Activated T-helper 17 cell treated with anti-CD3 and anti-CD28 coated beads, Interleukin-2, amount 50 U/mL, for 72 hours (primary cell): ENCODE results near the gene NID2. TPM values are rescaled to one million over a fixed set of nuclear protein-coding genes. Genes with fewer than 3 reads are reported as not detected.

Experiments
- ATAC-seq: fragments of 150-1000 bp; cut with Tn5 transposase; replicated peaks from 2 replicates; pipeline ENCODE4 v1.10.0; 2021; ENCODE audit warnings: mild to moderate bottlenecking, moderate library complexity
- H3K27ac Mint-ChIP-seq: one replicate; pipeline ENCODE4 v1.8.0; 2022; ENCODE audit warnings: mixed read lengths
- H3K27me3 Mint-ChIP-seq: one replicate; pipeline ENCODE4 v1.8.0; 2022; ENCODE audit warnings: mixed read lengths
- H3K36me3 Mint-ChIP-seq: one replicate; pipeline ENCODE4 v1.8.0; 2022; ENCODE audit warnings: low read depth, mild to moderate bottlenecking, mixed read lengths
- H3K4me1 Mint-ChIP-seq: one replicate; pipeline ENCODE4 v1.8.0; 2022; ENCODE audit warnings: mixed read lengths
- H3K4me3 Mint-ChIP-seq: one replicate; pipeline ENCODE4 v1.8.0; 2022; ENCODE audit warnings: mild to moderate bottlenecking, mixed read lengths
- H3K9me3 Mint-ChIP-seq: one replicate; pipeline ENCODE4 v1.8.0; 2022; ENCODE audit warnings: mixed read lengths
- total RNA-seq, 2 donors: library from RNA; stranded (reverse); gene quantifications; one replicate each; pipeline ENCODE4 v1.2.3, GENCODE V29; 2022

Gene NID2
- total RNA-seq, 2 donors from 2014 or later = 0.13 TPM; not detected in 1

DNA sequence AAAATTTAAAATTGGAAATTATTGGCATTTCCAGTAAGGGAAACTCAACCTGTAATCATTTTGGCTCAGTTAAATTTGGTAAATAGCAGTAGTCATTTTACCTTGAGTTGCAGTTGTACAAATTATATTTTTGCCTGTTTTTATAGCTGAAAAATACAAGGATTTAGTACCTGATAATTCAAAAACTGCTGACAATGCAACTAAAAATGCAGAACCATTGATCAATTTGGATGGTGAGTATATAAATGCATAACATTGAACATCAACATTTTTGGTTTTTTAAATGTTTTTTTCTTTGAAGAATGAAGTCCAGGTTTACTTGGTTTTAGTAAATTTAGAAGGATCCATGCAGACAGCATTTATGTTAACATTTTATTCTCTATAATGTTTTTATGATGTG lies 70.5 kb downstream of the NID2 start:
- no peak overlapping the region for H3K27ac Mint-ChIP-seq
- peaks cover 14% of the 10 kb centered on the region for H3K4me1 Mint-ChIP-seq
- peaks cover 96% of the 10 kb centered on the region for H3K36me3 Mint-ChIP-seq
- no peaks in the 10 kb centered on the region for H3K9me3 Mint-ChIP-seq
- ATAC-seq = no peak
- H3K4me3 Mint-ChIP-seq = no peak overlapping the region
- H3K27me3 Mint-ChIP-seq = no peaks in the 10 kb centered on the region

DNA sequence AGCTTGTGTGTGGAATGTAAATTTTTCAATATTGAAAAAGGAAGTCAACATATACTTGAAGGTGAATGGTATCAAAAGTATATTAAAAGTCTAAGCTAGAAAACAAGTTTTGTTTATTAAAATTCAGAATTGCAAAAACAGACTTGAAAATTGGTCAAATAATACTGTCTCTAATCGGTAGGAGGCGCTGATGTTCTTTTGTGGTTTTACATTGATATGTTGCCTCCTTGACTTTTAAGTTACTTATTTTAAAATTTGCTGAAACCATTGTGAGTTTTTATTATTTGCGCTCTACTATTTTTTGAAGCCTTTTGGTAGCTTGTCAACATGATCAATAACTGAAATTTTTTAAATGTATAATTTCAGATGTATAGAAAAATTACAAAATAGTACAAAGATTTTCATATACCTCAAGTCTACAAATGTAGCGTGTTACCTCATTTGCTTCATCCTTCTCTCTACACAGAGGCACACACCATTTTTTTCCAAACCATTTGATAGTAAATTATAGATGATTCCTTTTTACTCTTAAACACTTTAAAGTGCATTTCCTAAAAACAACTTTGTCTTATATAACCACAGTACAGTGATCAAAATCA lies 72.6 kb downstream of the NID2 start:
- no peak for ATAC-seq
- H3K36me3 Mint-ChIP-seq = peaks cover 96% of the 10 kb centered on the region
- H3K27ac Mint-ChIP-seq = peak overlapping the region; percentile 67
- H3K4me1 Mint-ChIP-seq = peaks cover 14% of the 10 kb centered on the region
- H3K27me3 Mint-ChIP-seq = no peaks in the 10 kb centered on the region
- H3K9me3 Mint-ChIP-seq = no peaks in the 10 kb centered on the region
- no peak overlapping the region for H3K4me3 Mint-ChIP-seq

DNA sequence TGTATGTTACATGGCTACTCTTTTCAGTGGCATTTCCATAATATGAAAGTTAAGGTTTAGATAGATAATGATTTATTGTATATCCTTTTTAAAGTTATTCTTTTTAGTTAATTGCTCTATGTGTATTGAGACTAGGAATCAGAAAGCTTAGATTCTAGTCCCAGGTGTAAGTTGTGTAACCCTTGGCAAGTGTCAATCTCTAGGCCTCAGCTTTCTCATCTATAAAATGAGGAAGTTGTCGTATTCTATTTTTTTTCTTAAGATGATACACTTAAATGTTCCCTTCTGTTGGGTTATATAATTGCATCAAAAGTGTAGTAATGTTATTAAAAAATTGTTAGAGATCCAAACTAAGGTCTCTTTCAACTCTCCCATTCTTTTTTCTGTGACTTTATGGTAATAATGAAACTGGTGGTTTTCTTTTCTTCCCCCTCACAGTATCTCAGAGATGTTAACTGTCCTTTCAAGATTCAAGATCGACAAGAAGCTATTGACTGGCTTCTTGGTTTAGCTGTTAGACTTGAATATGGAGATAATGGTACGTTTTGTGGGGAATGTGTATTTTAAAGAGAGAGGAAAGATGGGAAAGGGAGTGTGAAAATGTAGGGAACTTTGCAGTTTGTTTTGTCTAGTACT lies 75.5 kb downstream of the NID2 start:
- H3K36me3 Mint-ChIP-seq = peaks cover 72% of the 10 kb centered on the region
- no peak for ATAC-seq

DNA sequence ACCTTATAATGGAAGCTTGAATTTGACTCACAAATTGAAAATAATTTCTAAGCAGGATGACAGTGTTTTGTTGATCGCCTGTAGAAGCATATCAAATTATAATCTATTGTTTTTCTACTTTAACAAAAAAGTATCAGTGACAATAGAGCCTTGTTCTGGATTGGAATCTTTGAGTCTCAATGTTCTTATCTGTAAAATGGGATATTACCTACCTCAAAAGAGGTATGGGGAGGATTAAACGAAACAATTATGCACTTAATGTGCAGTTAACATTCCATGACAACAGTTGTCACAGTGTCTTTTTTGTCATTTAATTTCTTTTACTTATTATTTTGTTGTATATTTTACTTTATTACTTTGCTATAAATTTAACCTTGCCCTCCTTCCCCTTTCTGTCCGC lies 78.4 kb downstream of the NID2 start:
- Mint-ChIP-seq H3K27ac (peak overlapping the region; percentile 94), H3K36me3 (peaks cover 46% of the 10 kb centered on the region), H3K27me3 (no peaks in the 10 kb centered on the region), H3K4me3 (peak overlapping the region; percentile 92), H3K4me1 (peaks cover 23% of the 10 kb centered on the region), H3K9me3 (no peaks in the 10 kb centered on the region)
- no peak for ATAC-seq

More for the DNA sequence above, 75.5 kb downstream of the NID2 start:
- Mint-ChIP-seq H3K4me1 (peaks cover 21% of the 10 kb centered on the region), H3K27ac (peak overlapping the region; percentile 6), H3K4me3 (peak overlapping the region; percentile 26), H3K27me3 (no peaks in the 10 kb centered on the region), H3K9me3 (no peaks in the 10 kb centered on the region)

DNA sequence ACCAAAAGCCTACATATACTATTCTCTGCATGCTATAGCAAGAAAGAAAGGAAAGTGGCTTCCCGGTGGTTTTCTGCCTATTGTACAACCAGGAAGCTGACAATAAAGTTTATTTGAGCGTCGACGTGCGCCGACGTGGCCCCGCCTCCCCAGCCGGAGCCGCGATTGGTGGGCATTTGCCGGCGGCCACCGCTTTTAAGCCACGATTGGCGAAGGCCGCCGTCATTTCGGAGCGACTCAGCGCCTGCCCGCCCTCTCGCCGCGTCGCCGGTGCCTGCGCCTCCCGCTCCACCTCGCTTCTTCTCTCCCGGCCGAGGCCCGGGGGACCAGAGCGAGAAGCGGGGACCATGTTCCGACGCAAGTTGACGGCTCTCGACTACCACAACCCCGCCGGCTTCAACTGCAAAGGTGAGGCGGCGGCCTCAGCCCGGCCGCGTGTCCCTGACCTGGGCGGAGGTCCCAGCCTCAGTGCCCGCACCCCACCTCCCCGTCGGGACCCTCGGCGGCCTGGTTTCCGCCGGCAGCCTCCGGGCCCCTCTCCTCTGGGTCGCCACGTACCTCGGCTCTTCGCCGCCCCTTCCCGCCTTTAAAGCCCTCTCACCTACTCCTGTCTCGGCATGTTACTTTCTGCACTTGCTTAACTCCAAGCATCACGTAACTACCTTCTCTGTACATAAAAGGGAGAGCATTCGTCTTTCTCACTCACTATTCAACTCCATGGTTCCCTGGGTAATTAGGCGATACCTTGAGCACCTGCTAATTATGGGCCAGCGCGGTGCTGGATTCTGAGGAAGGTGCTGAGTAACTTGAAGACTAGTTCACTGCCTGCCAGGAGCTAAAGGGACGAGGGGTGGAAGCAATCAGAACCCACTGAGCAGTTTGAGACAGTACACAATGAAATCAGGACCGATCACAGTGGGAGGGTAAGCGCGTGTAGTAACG lies 79.3 kb downstream of the NID2 start, which contains the start of gene RTRAF:
RTRAF (plus strand) TSS at position 254 of the 942 bp plus-strand sequence; CDS start at position 348, 94 bp downstream.
- ATAC-seq = peak; percentile 99
- Mint-ChIP-seq H3K27ac (peak within 1 kb of the TSS; percentile 94), H3K4me1 (peaks cover 18% of the 10 kb centered on the region), H3K9me3 (no peaks in the 10 kb centered on the region), H3K36me3 (peaks cover 37% of the 10 kb centered on the region), H3K4me3 (peak within 1 kb of the TSS; percentile 92), H3K27me3 (no peaks in the 10 kb centered on the region)

DNA sequence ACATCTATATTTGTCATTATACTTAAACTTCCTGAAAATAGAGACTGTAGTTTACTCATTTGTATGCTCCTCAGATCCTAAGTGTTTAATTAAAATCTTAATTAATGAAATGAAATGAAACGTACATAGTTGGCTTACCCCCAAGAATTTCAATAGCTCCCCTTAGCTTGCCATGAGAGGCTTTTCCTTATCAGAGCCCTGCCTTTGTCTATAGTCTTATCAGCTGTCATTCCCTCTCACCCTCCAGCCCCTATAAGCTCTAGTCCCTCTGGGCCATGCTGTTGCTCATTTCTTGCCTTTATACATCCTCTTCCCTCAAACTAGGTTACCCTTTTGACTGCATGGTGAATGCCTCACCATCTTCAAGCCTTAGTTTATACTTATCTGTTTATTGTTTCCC lies 80.6 kb downstream of the NID2 start:
- Mint-ChIP-seq H3K36me3 (peaks cover 24% of the 10 kb centered on the region), H3K9me3 (no peaks in the 10 kb centered on the region), H3K4me3 (peak overlapping the region; percentile 92), H3K27me3 (no peaks in the 10 kb centered on the region), H3K4me1 (peaks cover 8% of the 10 kb centered on the region), H3K27ac (peak overlapping the region; percentile 94)
- ATAC-seq = no peak

DNA sequence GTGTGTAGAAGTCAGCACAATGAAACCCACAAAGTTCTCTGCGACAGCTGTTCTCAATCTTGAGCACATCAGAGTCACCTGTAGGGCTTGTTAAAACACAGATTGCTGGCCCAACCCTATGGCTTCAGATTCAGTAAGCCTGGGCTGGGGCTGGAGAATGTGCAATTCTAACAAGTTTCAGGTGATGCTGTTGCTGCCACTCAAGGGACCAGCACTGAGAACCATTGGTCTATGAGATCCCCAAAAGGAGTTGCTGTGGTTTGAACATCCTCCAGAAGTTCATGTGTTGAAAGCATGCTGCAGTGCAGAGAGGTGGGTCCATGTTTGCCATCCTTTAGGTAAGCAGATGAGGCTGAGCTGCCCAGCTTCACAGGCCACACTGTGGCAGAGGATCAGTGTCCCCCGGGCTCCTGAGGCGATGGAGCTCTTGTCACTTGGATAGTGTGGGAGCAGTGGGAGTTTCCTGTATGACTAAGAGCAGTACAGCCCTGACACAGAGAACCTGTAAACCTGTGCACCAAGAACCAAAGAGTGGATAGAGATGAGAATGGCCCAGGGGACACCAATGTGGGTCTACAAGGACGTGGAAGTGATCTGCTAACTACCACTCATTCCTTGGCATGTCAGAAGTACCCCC lies 87.5 kb downstream of the NID2 start:
- ATAC-seq = peak; percentile 85
- peaks cover 10% of the 10 kb centered on the region for H3K4me1 Mint-ChIP-seq
- H3K9me3 Mint-ChIP-seq = no peaks in the 10 kb centered on the region
- peaks cover 3% of the 10 kb centered on the region for H3K27me3 Mint-ChIP-seq
- no peaks in the 10 kb centered on the region for H3K36me3 Mint-ChIP-seq
- no peak overlapping the region for H3K4me3 Mint-ChIP-seq
- H3K27ac Mint-ChIP-seq = peak overlapping the region; percentile 32

DNA sequence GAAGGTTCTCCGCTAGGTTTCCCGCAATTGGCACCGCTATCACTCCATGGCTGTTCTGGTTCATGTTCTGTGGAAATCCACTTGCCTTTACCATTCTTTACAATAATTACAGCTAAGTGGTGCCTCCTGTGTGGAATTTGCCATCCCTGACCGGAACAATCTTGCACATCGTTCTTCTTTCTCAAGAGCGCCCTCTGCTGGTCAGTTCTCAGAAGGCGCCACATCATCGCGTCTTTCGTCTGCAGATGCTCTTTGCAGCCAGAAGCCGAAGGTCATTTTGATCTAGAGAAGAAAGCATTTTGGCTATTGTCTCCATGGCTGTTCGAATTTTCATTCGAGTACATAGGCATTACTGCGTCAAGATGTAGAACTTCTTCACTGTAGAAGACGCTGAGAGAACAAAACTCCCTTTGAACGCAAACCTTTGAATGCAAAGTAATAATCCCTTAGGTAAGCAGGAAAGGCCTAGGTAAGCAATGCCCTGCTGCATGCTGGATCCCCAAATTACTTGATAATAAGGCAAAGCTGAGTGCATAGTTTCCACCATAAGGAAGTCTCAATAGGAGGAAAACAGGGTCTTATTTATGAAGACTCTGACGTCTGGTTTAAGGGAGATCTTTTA lies 89.7 kb downstream of the NID2 start:
- no peaks in the 10 kb centered on the region for H3K9me3 Mint-ChIP-seq
- H3K4me3 Mint-ChIP-seq = no peak overlapping the region
- H3K36me3 Mint-ChIP-seq = no peaks in the 10 kb centered on the region
- H3K4me1 Mint-ChIP-seq = peaks cover 10% of the 10 kb centered on the region
- peaks cover 3% of the 10 kb centered on the region for H3K27me3 Mint-ChIP-seq
- H3K27ac Mint-ChIP-seq = no peak overlapping the region
- peak; percentile 75 for ATAC-seq

DNA sequence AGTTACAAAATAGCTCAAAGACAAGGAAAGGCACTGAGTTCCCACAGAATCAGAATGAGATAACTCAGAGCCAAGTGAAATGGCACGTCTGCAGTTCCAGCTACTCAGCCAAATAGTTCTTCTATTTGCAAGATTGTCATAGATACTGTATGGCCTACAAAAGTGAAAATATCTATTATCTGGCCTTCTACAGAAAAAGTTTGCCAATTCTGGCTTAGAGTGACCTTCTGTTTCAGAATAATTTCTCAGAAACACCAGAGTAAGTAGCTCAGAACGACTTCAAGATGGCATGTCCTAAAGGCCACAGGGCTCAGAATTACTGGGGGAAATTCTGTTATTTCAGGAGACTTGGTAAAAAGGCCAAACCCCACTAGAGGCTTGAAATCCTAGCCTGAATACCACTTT lies 90.2 kb downstream of the NID2 start:
- Mint-ChIP-seq H3K27me3 (peaks cover 3% of the 10 kb centered on the region), H3K4me1 (peaks cover 10% of the 10 kb centered on the region), H3K4me3 (no peak overlapping the region), H3K9me3 (no peaks in the 10 kb centered on the region), H3K27ac (no peak overlapping the region), H3K36me3 (no peaks in the 10 kb centered on the region)
- no peak for ATAC-seq

DNA sequence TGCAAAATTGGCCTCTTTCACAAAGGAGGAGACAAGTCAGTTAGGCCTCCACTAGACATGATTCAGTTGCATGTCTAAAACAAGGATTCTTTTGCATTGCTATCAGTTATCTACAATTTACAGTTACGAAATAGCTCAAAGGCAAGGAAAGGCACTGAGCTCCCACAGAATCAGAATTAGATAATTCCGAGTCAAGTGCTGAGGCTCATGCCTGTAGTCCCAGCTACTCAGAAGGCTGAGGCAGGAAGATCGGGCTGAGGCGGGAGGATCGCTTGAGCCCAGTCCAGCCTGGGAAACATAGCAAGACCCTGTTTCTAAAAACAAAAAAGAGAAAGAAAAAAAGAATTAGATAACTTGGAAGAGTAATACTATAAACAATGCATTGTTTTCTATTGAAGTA lies 91.8 kb downstream of the NID2 start:
- Mint-ChIP-seq H3K27me3 (peaks cover 3% of the 10 kb centered on the region), H3K27ac (no peak overlapping the region), H3K9me3 (no peaks in the 10 kb centered on the region), H3K4me1 (peaks cover 10% of the 10 kb centered on the region), H3K36me3 (no peaks in the 10 kb centered on the region), H3K4me3 (no peak overlapping the region)
- ATAC-seq = no peak

DNA sequence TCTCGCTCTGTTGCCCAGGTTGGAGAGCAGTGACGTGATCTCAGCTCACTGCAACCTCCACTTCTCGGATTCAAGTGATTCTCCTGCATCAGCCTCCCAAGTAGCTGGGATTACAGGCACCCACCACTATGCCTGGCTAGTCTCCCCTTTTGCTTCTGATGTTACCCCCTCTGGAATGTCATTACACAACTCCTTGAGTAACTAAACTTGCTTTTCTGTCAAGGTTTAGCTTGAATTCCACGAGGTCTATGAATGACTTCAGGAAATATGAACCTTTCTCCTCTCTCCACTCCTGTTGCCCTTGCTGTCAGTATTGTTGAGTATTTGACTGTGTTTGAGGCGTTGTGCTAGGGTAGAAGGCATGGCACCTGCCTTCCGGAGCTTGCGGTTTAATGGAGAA lies 96.3 kb downstream of the NID2 start:
- Mint-ChIP-seq H3K27ac (no peak overlapping the region), H3K9me3 (no peaks in the 10 kb centered on the region), H3K4me1 (no peaks in the 10 kb centered on the region), H3K4me3 (no peak overlapping the region), H3K27me3 (no peaks in the 10 kb centered on the region), H3K36me3 (peaks cover 28% of the 10 kb centered on the region)
- no peak for ATAC-seq

DNA sequence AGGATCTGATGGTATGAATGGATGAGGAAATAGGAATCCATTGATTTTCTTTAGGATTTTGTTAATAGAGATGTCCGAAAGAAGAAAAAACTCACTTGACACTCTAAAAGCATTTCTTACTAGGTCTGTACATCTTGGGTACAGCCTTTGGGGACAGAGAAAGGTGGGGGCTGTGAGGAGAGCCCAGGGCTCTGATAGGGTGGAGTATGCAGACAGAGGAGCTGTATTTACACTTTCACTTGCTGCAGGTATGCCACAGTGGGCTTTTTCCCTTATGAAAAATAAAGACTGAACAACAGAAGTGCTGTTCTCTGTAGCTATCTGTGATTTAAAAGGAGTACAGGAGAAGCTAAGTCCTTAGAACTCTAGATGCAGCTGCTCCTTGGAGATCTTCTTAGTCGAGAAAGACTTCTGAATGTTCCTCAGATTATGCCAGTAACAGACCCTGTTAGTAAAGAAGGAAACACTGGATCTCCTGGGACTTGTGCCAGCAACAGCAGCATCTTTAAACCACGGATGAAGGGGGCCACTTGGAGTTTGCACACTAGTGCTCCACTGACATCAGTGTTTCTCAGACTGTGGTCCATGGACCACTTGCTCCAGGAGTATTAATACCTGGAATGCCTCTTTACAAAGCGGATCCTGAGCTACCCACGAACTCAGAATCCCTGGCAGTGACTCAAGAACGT lies 98.9 kb downstream of the NID2 start:
- Mint-ChIP-seq H3K4me3 (no peak overlapping the region), H3K27ac (peak overlapping the region; percentile 6)
- no peak for ATAC-seq

DNA sequence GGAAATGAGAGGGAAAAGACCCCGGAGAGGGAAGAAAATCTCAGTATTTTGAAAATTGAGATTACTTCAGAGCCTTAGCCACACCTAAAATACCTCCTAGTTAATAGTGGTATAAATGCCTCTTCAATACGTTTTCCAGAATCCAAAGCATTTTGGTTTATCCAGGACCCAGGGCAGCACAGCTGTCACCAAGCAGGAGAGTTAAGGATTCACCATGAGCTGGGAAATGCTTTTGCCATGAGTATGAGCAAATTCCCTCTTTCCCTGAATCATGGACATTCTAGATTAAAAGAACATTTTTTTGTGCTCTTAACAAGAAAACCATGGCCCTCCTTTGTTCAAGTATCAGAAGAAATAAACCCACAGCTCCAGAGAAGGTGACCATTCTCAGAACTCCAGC lies 101.3 kb downstream of the NID2 start:
- peaks cover 76% of the 10 kb centered on the region for H3K36me3 Mint-ChIP-seq
- no peaks in the 10 kb centered on the region for H3K9me3 Mint-ChIP-seq
- H3K4me3 Mint-ChIP-seq = no peak overlapping the region
- H3K27me3 Mint-ChIP-seq = no peaks in the 10 kb centered on the region
- H3K4me1 Mint-ChIP-seq = peaks cover 3% of the 10 kb centered on the region
- H3K27ac Mint-ChIP-seq = no peak overlapping the region
- no peak for ATAC-seq

More for the DNA sequence above, 98.9 kb downstream of the NID2 start:
- Mint-ChIP-seq H3K36me3 (peaks cover 51% of the 10 kb centered on the region), H3K4me1 (no peaks in the 10 kb centered on the region), H3K27me3 (no peaks in the 10 kb centered on the region), H3K9me3 (no peaks in the 10 kb centered on the region)
